AG09309 (cell line): ENCODE measurements around the gene TRRAP.

ENCODE experiments used
- DNase-seq: peaks from one replicate; pipeline ENCODE4 v3.0.0-alpha.2; 2010; ENCODE audit warnings: low read depth
- H3K4me3 ChIP-seq: 2 replicates; pipeline ENCODE4 v1.5.1; 2011; ENCODE audit warnings: mild to moderate bottlenecking, low read depth, low read length, moderate library complexity; ENCODE audit not compliant: control insufficient read depth
- TF ChIP-seq, protein P1 (sequence below): IDR thresholded peaks from 2 replicates; pipeline ENCODE4 v1.5.1; 2011; ENCODE audit warnings: mild to moderate bottlenecking, low read depth, low read length, inconsistent platforms; ENCODE audit not compliant: insufficient read depth, control insufficient read depth; ENCODE audit errors: missing control alignments

The TRRAP gene

DNA sequence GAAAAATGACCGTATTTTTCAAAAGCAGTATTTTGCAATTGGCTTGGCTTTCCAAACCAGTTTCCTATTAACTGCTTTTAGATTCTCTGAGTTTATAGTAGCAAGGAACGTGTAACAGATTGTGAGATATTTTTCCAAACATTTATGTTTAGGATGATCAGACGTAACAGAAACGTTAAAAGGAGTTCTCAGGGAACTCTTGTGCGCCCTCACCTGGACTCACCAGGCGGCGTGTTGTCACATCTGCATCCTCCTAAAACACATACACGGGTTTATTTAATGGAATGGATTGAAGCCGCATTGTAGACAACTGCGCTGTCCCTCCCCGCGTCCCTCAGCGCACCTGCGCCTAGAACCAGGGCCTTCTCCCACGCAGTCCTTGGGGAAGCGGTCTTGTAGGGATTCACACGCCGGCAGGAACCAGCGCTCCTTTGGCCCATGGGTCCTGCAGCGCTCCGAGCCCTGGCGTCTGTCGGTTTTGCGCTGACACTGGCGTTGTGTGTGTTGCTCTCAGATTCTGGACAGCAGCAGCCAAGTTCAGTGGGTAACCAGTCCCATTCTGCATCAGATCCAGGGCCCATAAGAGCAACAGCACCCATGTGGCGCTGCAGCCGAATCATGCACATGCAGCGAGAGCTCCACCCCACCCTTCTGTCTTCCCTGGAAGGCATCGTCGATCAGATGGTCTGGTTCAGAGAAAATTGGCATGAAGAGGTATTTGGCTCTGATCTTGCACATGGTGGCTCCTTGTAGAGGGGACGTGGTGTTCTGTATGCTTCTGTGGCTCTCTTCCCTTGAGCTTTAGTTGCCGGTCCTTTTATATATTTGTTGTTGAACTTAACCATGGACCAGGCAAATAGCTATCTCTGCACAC, 114.9 kb downstream of the TRRAP start:
- DNase-seq, result no peak
- no peak overlapping the region for H3K4me3 ChIP-seq
- TF ChIP-seq, protein P1, sequence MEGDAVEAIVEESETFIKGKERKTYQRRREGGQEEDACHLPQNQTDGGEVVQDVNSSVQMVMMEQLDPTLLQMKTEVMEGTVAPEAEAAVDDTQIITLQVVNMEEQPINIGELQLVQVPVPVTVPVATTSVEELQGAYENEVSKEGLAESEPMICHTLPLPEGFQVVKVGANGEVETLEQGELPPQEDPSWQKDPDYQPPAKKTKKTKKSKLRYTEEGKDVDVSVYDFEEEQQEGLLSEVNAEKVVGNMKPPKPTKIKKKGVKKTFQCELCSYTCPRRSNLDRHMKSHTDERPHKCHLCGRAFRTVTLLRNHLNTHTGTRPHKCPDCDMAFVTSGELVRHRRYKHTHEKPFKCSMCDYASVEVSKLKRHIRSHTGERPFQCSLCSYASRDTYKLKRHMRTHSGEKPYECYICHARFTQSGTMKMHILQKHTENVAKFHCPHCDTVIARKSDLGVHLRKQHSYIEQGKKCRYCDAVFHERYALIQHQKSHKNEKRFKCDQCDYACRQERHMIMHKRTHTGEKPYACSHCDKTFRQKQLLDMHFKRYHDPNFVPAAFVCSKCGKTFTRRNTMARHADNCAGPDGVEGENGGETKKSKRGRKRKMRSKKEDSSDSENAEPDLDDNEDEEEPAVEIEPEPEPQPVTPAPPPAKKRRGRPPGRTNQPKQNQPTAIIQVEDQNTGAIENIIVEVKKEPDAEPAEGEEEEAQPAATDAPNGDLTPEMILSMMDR, result peak; percentile 11

DNA sequence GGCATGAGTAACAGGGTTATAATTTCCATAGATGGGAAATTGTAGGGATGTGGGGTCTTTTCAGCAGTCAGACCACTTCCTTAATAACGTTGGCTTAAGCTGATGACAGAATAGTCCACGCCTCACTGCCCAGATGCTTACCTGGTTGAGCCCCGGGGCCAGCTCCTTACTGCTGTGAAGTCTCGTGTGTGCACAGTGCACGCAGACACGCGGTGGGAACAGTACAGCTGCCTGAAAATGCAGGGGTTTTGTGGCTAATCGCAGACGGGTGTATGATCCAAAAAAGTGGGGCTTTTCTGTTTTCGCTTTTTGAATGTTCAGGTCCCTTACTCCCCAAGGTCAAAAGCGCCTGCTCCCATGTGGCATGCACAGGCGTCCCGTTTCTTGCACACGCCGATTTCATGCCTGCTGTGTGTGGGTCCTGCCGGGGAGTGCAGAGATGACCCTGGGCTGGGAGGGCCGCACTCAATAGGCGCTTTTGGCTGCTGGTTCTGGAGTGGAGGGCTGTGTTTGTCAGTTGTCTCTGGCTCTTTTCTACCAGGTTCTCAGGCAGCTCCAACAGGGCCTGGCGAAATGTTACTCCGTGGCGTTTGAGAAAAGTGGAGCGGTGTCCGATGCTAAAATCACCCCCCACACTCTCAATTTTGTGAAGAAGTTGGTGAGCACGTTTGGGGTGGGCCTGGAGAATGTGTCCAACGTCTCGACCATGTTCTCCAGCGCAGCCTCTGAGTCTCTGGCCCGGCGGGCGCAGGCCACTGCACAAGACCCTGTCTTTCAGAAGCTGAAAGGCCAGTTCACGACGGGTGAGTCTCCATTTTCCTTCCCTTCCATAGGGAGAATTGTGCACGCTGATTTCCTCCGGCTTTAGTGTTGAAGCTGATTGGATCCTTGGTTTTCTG, 116.0 kb downstream of the TRRAP start:
- no peak for DNase-seq
- TF ChIP-seq, protein P1, result no peak
- no peak overlapping the region for H3K4me3 ChIP-seq

DNA sequence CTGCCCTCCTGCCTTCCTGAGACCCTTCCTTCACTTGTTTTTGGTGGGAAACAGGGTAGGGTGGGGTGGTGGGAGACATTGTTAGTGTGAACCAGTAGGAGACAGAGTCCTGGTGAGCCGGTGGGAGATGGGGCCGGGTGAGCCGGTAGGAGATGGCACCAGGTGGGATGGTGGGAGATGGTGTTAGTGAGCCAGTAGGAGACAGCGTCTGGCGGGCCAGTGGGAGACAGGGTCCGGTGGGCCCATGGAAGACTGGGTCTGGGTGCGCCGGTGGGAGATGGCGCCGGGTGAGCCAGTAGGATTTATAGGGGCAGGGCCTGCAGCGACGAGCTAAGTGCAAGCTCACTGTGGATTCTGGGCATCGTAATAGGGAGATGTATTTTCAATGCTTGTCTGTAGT, 116.8 kb downstream of the TRRAP start:
- TF ChIP-seq, protein P1, result no peak
- no peak for DNase-seq

DNA sequence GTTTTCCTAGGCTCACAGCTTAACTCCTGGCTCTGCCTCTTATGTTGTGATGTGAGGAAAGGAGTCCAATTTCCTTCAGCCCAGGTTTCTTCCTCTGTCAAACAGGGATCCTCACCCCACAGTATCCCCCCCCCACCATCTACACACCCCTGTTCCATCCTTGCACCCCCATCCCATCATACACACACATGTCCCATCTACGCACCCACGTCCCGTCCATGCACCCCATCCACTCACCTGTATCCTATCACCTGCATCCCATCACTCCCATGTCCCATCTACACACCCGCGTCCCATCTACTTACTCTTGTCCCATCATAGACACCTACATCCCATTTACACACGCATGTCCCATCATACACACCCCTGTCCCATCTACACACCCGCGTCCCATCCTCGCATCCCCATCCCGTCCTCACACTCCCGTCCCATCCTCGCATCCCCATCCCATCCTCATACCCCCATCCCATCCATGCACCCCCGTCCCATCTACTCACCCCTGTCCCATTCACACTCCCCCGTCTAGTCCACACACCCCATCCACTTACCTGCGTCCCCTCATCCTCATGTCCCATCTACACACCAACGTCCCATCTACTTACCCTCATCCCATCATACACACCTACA, 117.3 kb downstream of the TRRAP start:
- TF ChIP-seq, protein P1, result no peak
- H3K4me3 ChIP-seq, result no peak overlapping the region
- DNase-seq, result no peak

More for the DNA sequence above, 116.8 kb downstream of the TRRAP start:
- no peak overlapping the region for H3K4me3 ChIP-seq

- TF ChIP-seq, protein P1, result no peak
- no peak overlapping the region for H3K4me3 ChIP-seq
- DNase-seq, result no peak
Measured at GRCh38 chr7:98996150-98996552, 117.8 kb downstream of the TRRAP start.

- peak; percentile 3 for DNase-seq
- H3K4me3 ChIP-seq, result no peak overlapping the region
- TF ChIP-seq, protein P1, result no peak
Measured at GRCh38 chr7:98997846-98998245, 119.5 kb downstream of the TRRAP start.
